ENCODE measurements around the gene KHDC1. TPM values are rescaled to one million over a fixed set of nuclear protein-coding genes. Genes with fewer than 3 reads are reported as not detected.

The KHDC1 gene
- polyA plus RNA-seq, 1 donor (not counting 4 experiments of a cell fraction or from before 2014, with no cell fraction given), result 0.55 TPM

DNA sequence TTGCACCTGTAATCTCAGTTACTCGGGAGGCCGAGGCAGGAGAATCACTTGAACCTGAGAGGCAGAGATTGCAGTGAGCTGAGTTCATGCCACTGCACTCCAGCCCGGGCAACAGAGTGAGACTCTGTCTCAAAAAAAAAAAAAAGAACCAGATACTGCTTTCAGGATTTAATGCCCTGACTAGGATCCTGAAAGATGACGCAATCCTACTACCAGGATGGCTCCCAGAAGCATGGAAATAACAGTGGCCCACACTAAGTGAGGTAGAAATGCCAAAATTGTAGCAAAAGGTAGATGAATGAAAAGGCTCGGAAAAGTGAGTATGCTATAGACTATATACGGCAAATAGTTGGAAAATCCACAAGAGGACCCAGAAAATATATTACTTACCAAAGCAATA is 23.8 kb upstream of the KHDC1 start:
- dilution Hi-C loops (cut with MboI; ENCODE audit: extremely low pct_ligation_motif_present, low sequenced_read_pairs), result no loop called here
- H3K9me1 ChIP-seq (ENCODE audit: control insufficient read depth, extremely low read depth, insufficient read depth, low read length), result no peaks in the 10 kb centered on the region
- H3K9ac ChIP-seq (ENCODE audit: control insufficient read depth, extremely low read depth, insufficient read depth, low read length), result no peak overlapping the region
- no peaks in the 10 kb centered on the region for H4K20me1 ChIP-seq (ENCODE audit: control insufficient read depth, extremely low read depth, insufficient read depth, low read length)
- H2AFZ ChIP-seq (ENCODE audit: control insufficient read depth, low read length), result no peak overlapping the region
- H3K36me3 ChIP-seq (ENCODE audit: control insufficient read depth in 2 of 2, extremely low read depth in 1 of 2, insufficient read depth in 2 of 2, low read length in 2 of 2), result peaks cover 3 to 4% of the 10 kb centered on the region in 2 experiments
- H3K27me3 ChIP-seq (ENCODE audit: control insufficient read depth, extremely low read depth, insufficient read depth, low read length), result no peaks in the 10 kb centered on the region
- no peak overlapping the region for H3K4me2 ChIP-seq (ENCODE audit: control insufficient read depth, extremely low read depth, insufficient read depth, low read depth, low read length)
- H3K4me1 ChIP-seq (ENCODE audit: control insufficient read depth, extremely low read depth, insufficient read depth, low read length), result peaks cover 6% of the 10 kb centered on the region
- no peak for TF ChIP-seq EZH2 (IDR thresholded peaks at IDR 0.05; ENCODE audit: low read length)
- TF ChIP-seq, protein P1, sequence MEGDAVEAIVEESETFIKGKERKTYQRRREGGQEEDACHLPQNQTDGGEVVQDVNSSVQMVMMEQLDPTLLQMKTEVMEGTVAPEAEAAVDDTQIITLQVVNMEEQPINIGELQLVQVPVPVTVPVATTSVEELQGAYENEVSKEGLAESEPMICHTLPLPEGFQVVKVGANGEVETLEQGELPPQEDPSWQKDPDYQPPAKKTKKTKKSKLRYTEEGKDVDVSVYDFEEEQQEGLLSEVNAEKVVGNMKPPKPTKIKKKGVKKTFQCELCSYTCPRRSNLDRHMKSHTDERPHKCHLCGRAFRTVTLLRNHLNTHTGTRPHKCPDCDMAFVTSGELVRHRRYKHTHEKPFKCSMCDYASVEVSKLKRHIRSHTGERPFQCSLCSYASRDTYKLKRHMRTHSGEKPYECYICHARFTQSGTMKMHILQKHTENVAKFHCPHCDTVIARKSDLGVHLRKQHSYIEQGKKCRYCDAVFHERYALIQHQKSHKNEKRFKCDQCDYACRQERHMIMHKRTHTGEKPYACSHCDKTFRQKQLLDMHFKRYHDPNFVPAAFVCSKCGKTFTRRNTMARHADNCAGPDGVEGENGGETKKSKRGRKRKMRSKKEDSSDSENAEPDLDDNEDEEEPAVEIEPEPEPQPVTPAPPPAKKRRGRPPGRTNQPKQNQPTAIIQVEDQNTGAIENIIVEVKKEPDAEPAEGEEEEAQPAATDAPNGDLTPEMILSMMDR (optimal IDR thresholded peaks at IDR 0.05 in 1 of 3, IDR thresholded peaks at IDR 0.05 in 1 of 3, conservative IDR thresholded peaks at IDR 0.05 in 1 of 3; ENCODE audit: extremely low read depth in 1 of 3, insufficient read depth in 2 of 3, low read length in 3 of 3), result no peak
- H3K27ac ChIP-seq (ENCODE audit: control insufficient read depth, insufficient read depth, low read length), result no peak overlapping the region
- no peak for DNase-seq (ENCODE audit: low read depth, low spot score)
- H3K9me3 ChIP-seq (ENCODE audit: control insufficient read depth, low read depth, low read length), result no peaks in the 10 kb centered on the region
- FAIRE-seq, result no peak
- no peaks in the 10 kb centered on the region for H3K79me2 ChIP-seq (ENCODE audit: control insufficient read depth, insufficient read depth, low read length)
- no peak overlapping the region for H3K4me3 ChIP-seq (ENCODE audit: control insufficient read depth in 2 of 3, extremely low read depth in 1 of 3, insufficient read depth in 2 of 3, low read depth in 1 of 3, low read length in 3 of 3)

DNA sequence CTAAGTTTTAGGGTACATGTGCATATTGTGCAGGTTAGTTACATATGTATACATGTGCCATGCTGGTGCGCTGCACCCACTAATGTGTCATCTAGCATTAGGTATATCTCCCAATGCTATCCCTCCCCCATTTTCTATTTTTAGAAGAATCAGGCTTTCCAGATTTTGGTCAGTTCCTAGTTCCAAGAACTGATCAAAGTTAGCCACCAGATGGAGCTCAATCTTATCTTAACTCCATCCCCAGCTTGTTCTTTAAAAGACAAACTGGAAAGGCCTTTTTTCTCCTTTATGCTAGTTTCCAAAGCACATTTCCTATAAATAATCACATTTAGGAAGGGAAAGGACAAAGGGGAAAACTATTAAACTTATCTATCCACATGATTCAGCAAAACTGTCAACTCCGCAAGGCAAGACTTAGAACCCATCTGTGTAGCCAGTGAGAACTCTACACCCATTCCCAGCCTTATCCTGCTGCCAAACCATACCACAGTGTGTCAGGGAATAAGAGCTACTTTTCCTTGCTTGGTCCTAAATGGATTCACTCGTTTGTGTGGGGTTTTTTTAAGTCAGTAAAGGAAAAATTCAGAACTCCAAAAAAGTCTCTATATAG is 22.8 kb upstream of the KHDC1 start:
- FAIRE-seq (no peak), DNase-seq (ENCODE audit: low read depth, low spot score) (no peak)

More for the DNA sequence above, 22.8 kb upstream of the KHDC1 start:
- dilution Hi-C loops (cut with MboI; ENCODE audit: extremely low pct_ligation_motif_present, low sequenced_read_pairs), result no loop called here
- no peak overlapping the region for H3K4me2 ChIP-seq (ENCODE audit: control insufficient read depth, extremely low read depth, insufficient read depth, low read depth, low read length)
- H3K9me1 ChIP-seq (ENCODE audit: control insufficient read depth, extremely low read depth, insufficient read depth, low read length), result no peaks in the 10 kb centered on the region
- no peaks in the 10 kb centered on the region for H3K27me3 ChIP-seq (ENCODE audit: control insufficient read depth, extremely low read depth, insufficient read depth, low read length)
- H2AFZ ChIP-seq (ENCODE audit: control insufficient read depth, low read length), result no peak overlapping the region
- peaks cover 4 to 5% of the 10 kb centered on the region in 2 experiments for H3K36me3 ChIP-seq (ENCODE audit: control insufficient read depth in 2 of 2, extremely low read depth in 1 of 2, insufficient read depth in 2 of 2, low read length in 2 of 2)
- H3K9ac ChIP-seq (ENCODE audit: control insufficient read depth, extremely low read depth, insufficient read depth, low read length), result no peak overlapping the region
- no peak overlapping the region for H3K4me3 ChIP-seq (ENCODE audit: control insufficient read depth in 2 of 3, extremely low read depth in 1 of 3, insufficient read depth in 2 of 3, low read depth in 1 of 3, low read length in 3 of 3)
- no peak overlapping the region for H3K27ac ChIP-seq (ENCODE audit: control insufficient read depth, insufficient read depth, low read length)
- no peaks in the 10 kb centered on the region for H3K79me2 ChIP-seq (ENCODE audit: control insufficient read depth, insufficient read depth, low read length)
- H4K20me1 ChIP-seq (ENCODE audit: control insufficient read depth, extremely low read depth, insufficient read depth, low read length), result no peaks in the 10 kb centered on the region
- no peaks in the 10 kb centered on the region for H3K9me3 ChIP-seq (ENCODE audit: control insufficient read depth, low read depth, low read length)
- peaks cover 6% of the 10 kb centered on the region for H3K4me1 ChIP-seq (ENCODE audit: control insufficient read depth, extremely low read depth, insufficient read depth, low read length)
- TF ChIP-seq EZH2 (IDR thresholded peaks at IDR 0.05; ENCODE audit: low read length), result no peak
- TF ChIP-seq, protein P1 (optimal IDR thresholded peaks at IDR 0.05 in 1 of 3, IDR thresholded peaks at IDR 0.05 in 1 of 3, conservative IDR thresholded peaks at IDR 0.05 in 1 of 3; ENCODE audit: extremely low read depth in 1 of 3, insufficient read depth in 2 of 3, low read length in 3 of 3), result peak in 2 of 3 experiments; percentile 18 to 22

Measured in keratinocyte (primary cell).